Stimulated activated CD8-positive, alpha-beta memory T cell treated with anti-CD3 and anti-CD28 coated beads, Interleukin-15, amount 100 ng/mL, for 24 hours (primary cell): ENCODE data around the gene NPDC1.

ENCODE experiments used
- DNase-seq: peaks from one replicate; pipeline ENCODE4 v3.0.0-alpha.2; 2020; ENCODE audit warnings: low read depth

Gene NPDC1

GRCh38 chr9:137056739-137057415 lies 10.9 kb upstream of the NPDC1 start:
- DNase-seq = no peak

GRCh38 chr9:137055385-137056364 lies 9.7 kb upstream of the NPDC1 start:
- no peak for DNase-seq

- no peak for DNase-seq
These were observed 9.0 kb upstream of the NPDC1 start for GRCh38 chr9:137054932-137055384.

DNA sequence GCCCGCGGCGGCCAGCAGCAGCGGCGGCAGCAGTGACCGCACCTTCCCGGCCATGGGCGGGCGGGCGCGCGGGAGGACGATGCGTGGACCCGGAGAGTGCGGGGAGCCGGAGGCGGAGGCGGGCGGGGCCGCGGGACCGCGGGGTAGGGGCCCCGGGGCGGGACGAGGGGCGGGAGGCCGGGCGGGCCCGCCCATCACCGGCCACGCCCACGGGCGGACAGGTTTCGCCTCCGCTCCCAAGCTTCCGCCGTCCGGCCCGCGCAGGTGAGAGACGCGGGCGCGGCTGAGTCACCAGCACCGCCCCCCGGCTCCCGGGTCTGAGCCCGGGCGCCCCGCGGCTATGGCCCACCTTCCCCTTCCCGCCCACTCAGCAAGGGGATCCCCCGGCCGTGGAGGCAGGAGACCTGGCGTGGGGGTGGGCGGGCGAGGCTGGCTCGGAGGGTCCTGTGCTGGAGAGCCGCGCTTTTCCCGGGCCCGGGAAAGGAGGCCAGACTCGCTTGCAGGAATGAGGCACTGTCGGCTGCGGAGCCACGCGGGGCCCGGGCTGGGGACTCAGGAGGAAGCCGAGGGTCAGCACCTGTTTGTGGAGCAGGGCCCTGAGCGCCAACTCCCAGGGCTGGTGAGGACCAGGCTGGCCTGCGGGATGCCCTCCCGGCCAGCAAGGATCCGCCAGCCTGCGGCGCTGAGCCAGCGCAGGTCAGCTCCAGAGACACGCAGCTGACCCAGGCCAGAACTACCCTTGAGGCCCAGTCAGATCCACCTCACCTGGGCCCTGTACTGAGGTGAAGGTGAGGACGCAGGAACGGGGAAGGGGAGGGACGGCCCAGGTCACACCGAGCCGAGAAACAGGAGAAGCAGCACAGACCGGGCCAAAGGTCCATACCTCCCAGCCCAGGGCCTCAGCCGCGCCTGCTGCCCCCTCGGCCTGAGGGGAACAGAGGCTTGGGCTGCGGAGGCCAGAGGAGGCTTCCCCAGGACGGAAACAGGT lies 8.3 kb upstream of the NPDC1 start, which contains the start of gene ENTPD2:
TSS of gene ENTPD2 (minus strand) at position 118 of the 988 bp plus-strand sequence. CDS start at position 54, 64 bp downstream.
- no peak for DNase-seq

DNA sequence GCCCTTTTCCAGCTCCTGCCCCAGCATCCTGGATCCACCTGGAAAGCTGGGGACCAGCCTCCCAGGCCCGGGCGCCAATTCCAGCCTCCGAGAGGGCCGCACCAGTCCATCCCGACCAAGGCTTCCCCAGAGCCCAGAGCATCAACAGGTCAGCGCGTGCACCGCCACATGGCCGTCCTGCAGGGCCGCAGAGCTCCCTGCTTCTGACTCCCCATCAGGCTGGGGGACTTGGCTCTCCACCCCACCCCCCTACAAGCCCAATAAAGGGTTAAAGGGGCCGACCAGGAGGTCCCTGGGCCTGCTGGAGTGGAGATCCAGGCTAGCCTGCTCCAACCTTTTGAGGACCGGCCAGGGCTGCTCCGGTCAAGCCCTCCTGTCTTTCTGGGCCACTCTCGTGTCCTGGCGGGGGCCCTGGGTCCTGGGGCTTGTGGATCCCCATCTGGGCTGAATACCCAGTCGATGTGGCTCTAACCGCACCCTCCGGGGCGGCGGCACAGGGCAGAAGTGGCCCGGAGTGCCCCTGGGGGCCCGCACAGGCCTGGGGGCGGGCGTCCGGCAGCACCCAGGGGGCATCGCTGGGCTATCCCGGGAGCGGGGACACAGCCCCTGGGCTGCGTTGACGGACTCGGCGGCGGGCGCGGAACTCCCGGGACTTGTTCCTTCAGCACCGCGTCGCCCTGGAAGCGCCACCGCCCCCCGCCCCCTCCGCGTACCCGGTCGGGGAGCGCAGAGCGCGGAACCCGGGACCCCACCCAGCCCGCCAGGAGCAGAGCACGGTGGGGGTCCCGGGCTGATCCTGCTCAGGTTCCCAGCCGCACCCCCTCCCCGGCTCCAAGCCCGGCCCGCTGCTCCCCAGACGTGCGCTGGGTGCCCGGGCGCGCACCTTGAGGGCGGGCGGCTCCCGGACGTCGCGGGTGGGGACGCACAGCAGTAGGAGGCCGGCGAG lies 7.3 kb upstream of the NPDC1 start:
- no peak for DNase-seq

DNA sequence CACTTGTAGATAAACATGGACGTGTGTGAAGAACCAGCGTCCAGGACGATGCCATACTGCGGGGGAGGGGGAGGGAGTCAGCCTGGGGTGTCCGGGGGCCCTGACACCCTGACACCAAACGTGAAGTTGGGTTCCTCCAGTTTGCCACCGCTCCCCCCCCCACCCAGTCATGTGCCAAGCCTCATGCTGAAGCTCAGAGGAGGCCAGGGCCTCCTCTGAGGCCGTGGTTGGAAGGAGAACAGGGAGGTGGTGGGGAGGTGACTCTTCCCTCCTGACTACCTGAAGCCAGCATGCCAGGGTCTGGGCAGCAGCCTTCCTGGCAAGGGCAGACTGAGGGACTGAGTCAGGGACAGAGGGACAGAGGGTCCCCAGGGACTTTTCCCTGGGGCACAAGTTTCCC lies 6.3 kb upstream of the NPDC1 start:
- DNase-seq = no peak

DNA sequence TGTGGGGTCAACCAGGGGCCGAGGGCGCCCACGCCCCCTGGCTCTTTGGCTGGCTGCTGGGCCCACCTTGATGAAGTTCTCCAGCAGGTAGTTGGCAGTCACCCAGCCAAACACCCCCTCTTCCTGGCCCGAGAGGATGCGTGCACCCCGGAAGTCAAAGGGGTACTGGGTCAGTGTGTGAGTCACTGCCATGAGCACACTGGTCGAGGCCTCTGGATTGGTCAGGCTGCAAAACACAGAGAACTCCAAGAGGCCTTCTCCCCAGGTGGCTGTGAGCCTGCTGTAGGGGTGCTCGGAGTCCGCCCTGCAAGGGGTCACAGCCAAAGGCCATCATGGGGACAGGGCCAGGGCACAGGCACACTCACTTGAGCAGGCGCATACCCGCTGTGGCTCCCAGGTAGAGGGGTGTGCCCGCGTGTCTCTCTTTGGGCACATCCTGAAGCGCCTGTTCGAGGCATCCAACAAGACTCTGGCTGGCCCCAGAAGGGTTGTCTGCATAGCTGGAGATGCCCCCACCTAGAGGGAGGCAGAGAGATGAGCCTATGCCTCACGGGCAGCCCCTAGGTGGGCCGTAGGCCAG lies 5.3 kb upstream of the NPDC1 start:
- no peak for DNase-seq

- DNase-seq = no peak
These were observed 4.6 kb upstream of the NPDC1 start for GRCh38 chr9:137050570-137050969.

- peak; percentile 35 for DNase-seq
These were observed 3.8 kb upstream of the NPDC1 start for GRCh38 chr9:137049544-137050449.

DNA sequence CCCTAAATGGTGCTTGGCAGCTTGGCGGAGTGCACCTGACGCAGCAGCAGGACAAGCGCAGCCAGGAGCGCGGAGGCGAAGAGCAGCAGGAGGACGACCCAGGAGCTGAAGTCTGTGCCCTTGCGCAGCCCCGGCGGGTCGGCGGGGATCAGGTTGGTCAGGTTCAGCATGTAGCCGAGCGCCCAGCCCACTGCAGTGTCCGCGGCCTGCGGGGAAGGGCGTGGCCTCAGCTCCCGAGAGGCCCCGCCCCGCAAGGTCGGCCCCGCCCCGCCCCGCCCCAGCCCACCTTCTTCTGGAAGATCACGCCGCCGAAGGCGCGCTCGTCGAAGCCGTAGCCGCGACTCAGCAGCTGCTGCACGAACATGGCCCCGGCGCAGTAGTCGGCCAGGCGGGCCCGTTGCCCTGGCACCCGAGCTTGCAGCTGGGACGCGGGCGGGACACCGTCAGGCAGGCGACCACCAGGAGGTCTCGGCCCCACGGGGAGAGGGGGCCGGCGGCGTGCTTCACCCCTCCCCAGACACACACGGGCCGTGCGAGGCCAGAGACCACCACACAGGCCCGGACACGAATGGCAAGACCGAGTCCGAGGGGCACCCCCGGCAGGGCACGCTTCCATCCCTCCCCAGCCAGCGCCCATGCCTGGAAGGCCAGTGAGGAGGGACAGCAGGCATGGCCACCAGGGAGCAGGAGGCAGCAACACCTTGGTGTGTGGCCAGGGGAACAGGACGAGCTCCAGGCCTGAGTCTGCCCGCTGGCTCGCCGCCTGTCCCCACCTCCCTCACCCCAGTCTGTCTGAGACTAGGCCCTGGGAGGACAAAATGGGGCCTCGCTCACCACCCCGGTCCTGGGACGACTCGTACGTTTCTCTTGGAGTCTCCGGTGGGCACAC lies 2.9 kb upstream of the NPDC1 start:
- DNase-seq = no peak

DNA sequence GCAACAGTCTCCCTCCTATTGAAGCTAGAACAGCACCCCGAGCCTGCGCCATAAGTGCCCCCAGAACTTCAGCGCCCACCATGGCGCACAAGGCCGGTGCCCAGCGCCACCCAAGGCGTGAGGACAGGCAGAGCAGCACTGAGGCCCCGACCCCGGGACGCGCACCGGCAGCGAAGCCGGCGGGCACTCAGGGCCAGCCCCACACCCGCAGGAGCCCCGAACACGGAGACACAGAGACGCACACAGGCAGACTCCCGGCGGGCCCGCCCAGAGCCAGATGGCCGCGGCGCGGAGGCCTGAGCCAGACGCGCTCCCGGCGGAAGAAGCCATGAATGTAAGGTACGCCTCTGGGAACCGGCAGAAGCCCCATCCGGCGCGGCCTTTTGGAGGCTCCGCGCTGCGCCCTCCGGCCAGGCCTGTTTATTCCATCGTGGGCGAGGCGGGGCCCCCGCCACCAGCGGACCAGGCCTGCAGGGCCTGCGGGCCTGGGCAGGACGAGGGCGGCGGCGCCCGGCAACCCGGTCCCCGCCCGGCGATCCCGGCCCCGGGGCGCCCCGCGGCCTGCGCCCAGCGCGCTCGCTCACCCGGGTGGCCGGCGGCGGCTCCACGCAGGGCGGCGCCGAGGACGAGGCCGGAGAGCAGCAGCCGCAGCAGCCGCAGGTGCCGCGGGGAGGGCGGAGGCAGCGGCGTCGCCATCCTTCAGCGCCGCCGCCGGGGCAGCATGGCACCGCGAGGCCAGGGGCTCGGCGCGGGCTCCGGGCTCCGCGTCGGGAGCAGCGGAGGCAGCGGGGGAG lies 486 bp downstream of the NPDC1 start:
- no peak for DNase-seq

- DNase-seq = no peak
These were observed 1.3 kb downstream of the NPDC1 start for GRCh38 chr9:137044502-137045177.

GRCh38 chr9:137044037-137044436 lies 1.9 kb downstream of the NPDC1 start:
- DNase-seq = no peak

GRCh38 chr9:137042751-137043727 lies 2.9 kb downstream of the NPDC1 start:
- DNase-seq = no peak

DNA sequence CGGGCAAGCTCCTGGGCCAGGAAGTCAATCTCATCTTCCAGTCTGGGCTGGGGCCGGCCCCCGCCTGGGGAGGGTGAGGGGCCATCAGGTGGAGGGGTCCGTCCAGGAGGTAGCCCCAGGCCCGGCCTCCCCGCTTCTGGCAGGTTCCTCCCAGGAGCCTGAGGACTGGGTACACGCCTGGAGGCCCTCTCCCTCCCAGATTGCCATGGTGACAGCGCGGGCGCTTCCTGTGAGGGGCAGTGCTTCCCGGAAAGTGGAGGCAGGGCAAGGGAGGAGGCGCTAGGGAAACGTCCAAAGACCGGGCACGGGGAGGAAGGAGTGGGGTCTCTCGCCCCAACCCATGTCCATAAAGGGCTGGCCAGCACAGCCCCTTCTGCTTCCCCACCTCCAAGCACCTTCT lies 4.9 kb downstream of the NPDC1 start:
- DNase-seq = no peak

- DNase-seq = no peak
These were observed 5.4 kb downstream of the NPDC1 start for GRCh38 chr9:137040568-137040967.
